Activated CD8-positive, alpha-beta T cell treated with anti-CD3 and anti-CD28 coated beads for 36 hours (primary cell): ENCODE results near the gene ILK. TPM values are rescaled to one million over a fixed set of nuclear protein-coding genes. Genes with fewer than 3 reads are reported as not detected.

Source experiments
- ATAC-seq: fragments of 200-7000 bp; cut with Tn5 transposase; one replicate; pipeline ENCODE4 v1.10.0; 2021; ENCODE audit warnings: mild to moderate bottlenecking, moderate library complexity
- CTCF ChIA-PET: fragments of 350-600 bp; sonication (Branson Sonifier 250); formaldehyde crosslinking; loops from one replicate; lab custom pipeline; 2021; ENCODE audit warnings: antibody characterized with exemption; lab: Charles Lee
- POLR2A ChIA-PET: fragments of 350-600 bp; sonication (Branson Sonifier 250); formaldehyde crosslinking; loops from one replicate; lab custom pipeline; 2021; ENCODE audit warnings: antibody characterized with exemption; lab: Charles Lee
- DNase-seq: peaks from one replicate; pipeline ENCODE4 v3.0.0-alpha.2; 2020
- H3K27ac Mint-ChIP-seq: one replicate; pipeline ENCODE4 v1.8.0; 2021; ENCODE audit warnings: mild to moderate bottlenecking, mixed read lengths
- H3K27me3 Mint-ChIP-seq: one replicate; pipeline ENCODE4 v1.8.0; 2021; ENCODE audit warnings: mixed read lengths
- H3K36me3 Mint-ChIP-seq: one replicate; pipeline ENCODE4 v1.8.0; 2021; ENCODE audit warnings: low read depth, mixed read lengths
- H3K4me1 Mint-ChIP-seq: one replicate; pipeline ENCODE4 v1.8.0; 2021; ENCODE audit warnings: low read depth, mixed read lengths
- H3K4me3 Mint-ChIP-seq: one replicate; pipeline ENCODE4 v1.8.0; 2021; ENCODE audit warnings: mild to moderate bottlenecking, moderate library complexity, mixed read lengths
- H3K9me3 Mint-ChIP-seq: one replicate; pipeline ENCODE4 v1.8.0; 2021; ENCODE audit warnings: mixed read lengths
- intact Hi-C: fragments of 100-400 bp; cut with micrococcal nuclease; formaldehyde crosslinking; loops from one replicate; pipeline ENCODE4 v1.10.0; 2022
- total RNA-seq, 2 experiments: library from RNA; stranded (reverse); gene quantifications; one replicate each; pipeline ENCODE4 v1.2.3, GENCODE V29; 2021
- TF ChIP-seq, protein P1 (sequence below): fragments of 200-600 bp; IDR thresholded peaks from one replicate; pipeline ENCODE4 v1.8.0; 2022; ENCODE audit warnings: antibody characterized with exemption, mild to moderate bottlenecking

Gene ILK
- total RNA-seq, 2 experiments from 2014 or later = 70.6 to 71.7 TPM

DNA sequence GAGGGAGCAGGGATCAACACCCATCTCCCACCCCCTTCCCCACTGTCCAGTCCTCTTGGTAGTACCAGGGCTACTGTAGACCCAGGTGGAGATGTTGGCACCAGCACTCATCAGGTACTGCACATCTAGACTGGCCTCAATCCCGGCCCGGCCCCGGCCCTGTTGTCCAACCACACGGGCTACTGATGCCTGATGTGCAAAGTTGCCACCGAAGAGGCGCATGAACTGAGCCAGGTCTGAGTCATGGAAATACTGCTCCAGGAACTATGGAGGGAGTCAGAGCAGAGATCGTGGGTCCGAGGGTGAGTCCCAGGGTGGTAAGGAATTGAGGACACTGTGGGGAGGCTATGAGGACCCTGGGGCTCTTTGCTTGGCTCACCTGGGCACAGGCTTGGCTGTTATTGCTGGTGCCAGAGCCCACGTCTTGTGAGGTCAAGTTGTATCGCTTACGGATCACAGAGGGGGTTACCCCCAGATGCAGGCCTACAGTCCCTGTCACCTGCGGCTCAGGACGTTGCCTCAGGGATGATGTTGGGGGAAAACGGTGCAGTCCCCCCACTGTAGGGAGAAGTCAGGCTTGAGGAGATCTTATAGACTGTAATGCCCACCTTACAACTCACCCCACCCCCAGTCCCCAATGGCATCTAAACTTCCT is 13.1 kb downstream of the ILK start:
- H3K4me3 Mint-ChIP-seq = no peak overlapping the region
- no peak for DNase-seq
- TF ChIP-seq, protein P1, sequence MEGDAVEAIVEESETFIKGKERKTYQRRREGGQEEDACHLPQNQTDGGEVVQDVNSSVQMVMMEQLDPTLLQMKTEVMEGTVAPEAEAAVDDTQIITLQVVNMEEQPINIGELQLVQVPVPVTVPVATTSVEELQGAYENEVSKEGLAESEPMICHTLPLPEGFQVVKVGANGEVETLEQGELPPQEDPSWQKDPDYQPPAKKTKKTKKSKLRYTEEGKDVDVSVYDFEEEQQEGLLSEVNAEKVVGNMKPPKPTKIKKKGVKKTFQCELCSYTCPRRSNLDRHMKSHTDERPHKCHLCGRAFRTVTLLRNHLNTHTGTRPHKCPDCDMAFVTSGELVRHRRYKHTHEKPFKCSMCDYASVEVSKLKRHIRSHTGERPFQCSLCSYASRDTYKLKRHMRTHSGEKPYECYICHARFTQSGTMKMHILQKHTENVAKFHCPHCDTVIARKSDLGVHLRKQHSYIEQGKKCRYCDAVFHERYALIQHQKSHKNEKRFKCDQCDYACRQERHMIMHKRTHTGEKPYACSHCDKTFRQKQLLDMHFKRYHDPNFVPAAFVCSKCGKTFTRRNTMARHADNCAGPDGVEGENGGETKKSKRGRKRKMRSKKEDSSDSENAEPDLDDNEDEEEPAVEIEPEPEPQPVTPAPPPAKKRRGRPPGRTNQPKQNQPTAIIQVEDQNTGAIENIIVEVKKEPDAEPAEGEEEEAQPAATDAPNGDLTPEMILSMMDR = no peak
- intact Hi-C loops = loop anchor here (10.0 kb wide), 1 partner anchor 128 kb away; no protein-coding TSS in a partner anchor
- POLR2A ChIA-PET = interaction anchor here (3.3 kb wide), 2 partner anchors 9 to 32 kb away, joined by 18 to 20 read pairs; no protein-coding TSS in a partner anchor
- H3K9me3 Mint-ChIP-seq = no peaks in the 10 kb centered on the region
- CTCF ChIA-PET = no interaction called here
- ATAC-seq = no peak
- no peak overlapping the region for H3K27ac Mint-ChIP-seq
- H3K27me3 Mint-ChIP-seq = no peaks in the 10 kb centered on the region
- peaks cover 3% of the 10 kb centered on the region for H3K4me1 Mint-ChIP-seq
- peaks cover 6% of the 10 kb centered on the region for H3K36me3 Mint-ChIP-seq

- intact Hi-C loops = loop anchor here (10.0 kb wide), 1 partner anchor 127 kb away; no protein-coding TSS in a partner anchor
- Mint-ChIP-seq H3K4me3 (no peak overlapping the region), H3K36me3 (peaks cover 6% of the 10 kb centered on the region), H3K27me3 (no peaks in the 10 kb centered on the region), H3K4me1 (peaks cover 3% of the 10 kb centered on the region), H3K27ac (no peak overlapping the region), H3K9me3 (no peaks in the 10 kb centered on the region)
- TF ChIP-seq, protein P1 = no peak
- ChIA-PET POLR2A (interaction anchor here (1.6 to 3.3 kb wide), 6 partner anchors 10 to 65 kb away, joined by 4 to 20 read pairs (median 16); partner anchors contain the start of genes ILK, MRPL17 and RRP8), CTCF (interaction anchor here (1.4 to 2.7 kb wide), 4 partner anchors 50 to 138 kb away, joined by 3 to 23 read pairs (median 16); partner anchors contain the start of gene MRPL17)
- no peak for ATAC-seq
- no peak for DNase-seq
These were observed 13.8 kb downstream of the ILK start for GRCh38 chr11:6617315-6617781.

DNA sequence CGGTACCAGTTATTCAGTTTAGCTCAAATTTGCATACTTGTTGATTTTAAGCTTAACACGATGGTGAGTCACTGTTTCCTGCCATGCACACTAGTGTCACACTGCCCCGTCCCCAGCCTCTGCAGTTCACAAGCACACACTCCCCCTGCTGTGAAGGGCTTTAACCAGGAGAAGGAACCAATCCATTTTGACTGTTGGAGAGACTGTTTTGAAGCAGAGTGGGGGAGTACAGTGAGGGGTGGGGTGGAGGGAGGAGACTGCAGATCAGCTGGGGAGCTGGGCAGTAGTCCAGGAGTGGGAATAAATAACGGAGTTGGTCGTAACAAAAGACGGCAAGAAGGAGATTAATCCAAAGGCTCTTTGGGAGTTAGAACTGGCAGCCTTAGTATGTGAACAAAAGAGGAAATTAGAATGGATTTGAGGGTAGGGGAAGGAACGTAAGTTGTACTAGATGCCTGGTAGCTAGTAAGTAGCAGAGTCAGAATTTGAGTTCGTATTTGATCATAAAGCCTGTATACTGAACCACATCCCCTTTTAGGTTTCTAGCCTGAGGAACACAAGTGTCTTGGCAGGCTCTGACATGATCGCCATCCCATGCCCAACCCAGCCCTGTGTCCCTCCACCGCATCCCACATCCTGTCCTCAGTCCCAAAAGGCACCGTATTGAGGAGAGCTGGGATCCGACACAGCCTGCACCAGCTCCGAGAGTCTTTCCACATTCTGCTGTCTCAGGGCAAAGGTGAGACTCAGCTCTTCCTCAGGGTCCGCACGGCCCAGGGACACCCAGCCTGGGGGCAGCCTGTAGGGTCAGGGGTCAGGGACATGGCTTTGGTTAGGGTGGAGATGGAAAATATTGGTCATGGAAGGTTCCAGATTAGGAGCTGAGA is 14.8 kb downstream of the ILK start:
- POLR2A ChIA-PET = interaction anchor here (0.7 to 3.3 kb wide), 15 partner anchors 9 to 308 kb away, joined by 3 to 20 read pairs (median 5); partner anchors contain the start of genes DCHS1, ILK, MRPL17 and RRP8
- Mint-ChIP-seq H3K36me3 (peaks cover 6% of the 10 kb centered on the region), H3K9me3 (no peaks in the 10 kb centered on the region), H3K4me3 (no peak overlapping the region), H3K27me3 (no peaks in the 10 kb centered on the region), H3K27ac (no peak overlapping the region), H3K4me1 (peaks cover 3% of the 10 kb centered on the region)
- intact Hi-C loops = loop anchor here (10.0 kb wide), 1 partner anchor 126 kb away; no protein-coding TSS in a partner anchor
- DNase-seq = peak; percentile 80
- TF ChIP-seq, protein P1 = no peak
- ATAC-seq = peak; percentile 46
- CTCF ChIA-PET = interaction anchor here (0.6 to 2.7 kb wide), 15 partner anchors 11 to 239 kb away, joined by 3 to 23 read pairs (median 4); partner anchors contain the start of genes ILK, MRPL17 and RRP8

DNA sequence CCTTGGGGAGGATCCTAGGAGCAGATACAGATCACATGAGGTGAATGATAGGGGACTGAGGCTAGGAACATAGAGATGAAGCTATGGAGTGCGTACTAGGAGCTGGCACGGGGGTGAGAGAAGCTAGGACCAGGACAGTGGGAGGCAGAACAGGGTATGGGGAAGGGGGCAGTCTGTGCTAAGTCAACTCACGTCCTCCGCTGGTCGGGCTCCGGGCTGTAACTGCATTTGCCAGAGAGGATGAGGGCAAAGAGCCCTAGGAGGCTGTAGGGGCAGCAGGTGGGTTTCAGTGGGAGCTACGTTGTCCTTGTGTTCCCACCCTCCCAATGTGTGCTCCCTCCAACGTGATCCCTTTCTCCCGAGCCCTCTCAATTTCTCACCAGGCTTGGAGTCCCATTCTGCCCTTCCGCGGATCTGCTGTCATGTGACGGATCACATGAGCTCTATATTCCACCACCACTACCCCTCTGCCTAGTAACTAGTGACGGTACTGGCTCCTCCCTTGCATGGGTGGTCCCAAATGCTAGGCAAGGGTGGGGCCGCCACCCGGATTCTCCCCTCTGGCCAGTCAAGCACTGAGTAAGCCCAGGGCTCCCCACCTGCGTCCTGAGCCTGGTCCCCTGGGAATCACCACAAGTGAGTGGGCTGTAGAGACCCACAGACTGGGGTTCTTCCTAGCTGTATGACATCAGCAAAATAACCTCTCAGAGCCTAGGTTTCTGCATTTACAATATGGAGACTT is 15.6 kb downstream of the ILK start, which contains the start of gene TPP1:
Gene TPP1, minus strand, starts transcription at position 419 of the 742 bp plus-strand sequence. Its CDS starts 22 bp downstream, at position 397.
- peaks cover 3% of the 10 kb centered on the region for H3K4me1 Mint-ChIP-seq
- intact Hi-C loops = loop anchor here (10.0 kb wide), 1 partner anchor 126 kb away; no protein-coding TSS in a partner anchor
- peaks cover 6% of the 10 kb centered on the region for H3K36me3 Mint-ChIP-seq
- ATAC-seq = peak; percentile 98
- H3K27me3 Mint-ChIP-seq = no peaks in the 10 kb centered on the region
- DNase-seq = peak; percentile 96
- no peak within 1 kb of the TSS for H3K27ac Mint-ChIP-seq
- POLR2A ChIA-PET = interaction anchor here (0.7 to 3.3 kb wide), 16 partner anchors 8 to 307 kb away, joined by 3 to 20 read pairs (median 5); partner anchors contain the start of genes DCHS1, ILK, MRPL17 and RRP8
- no peaks in the 10 kb centered on the region for H3K9me3 Mint-ChIP-seq
- H3K4me3 Mint-ChIP-seq = no peak within 1 kb of the TSS
- CTCF ChIA-PET = interaction anchor here (0.6 to 2.7 kb wide), 16 partner anchors 10 to 240 kb away, joined by 3 to 23 read pairs (median 4); partner anchors contain the start of genes ILK, MRPL17 and RRP8
- TF ChIP-seq, protein P1 = no peak
